Right atrium auricular region (tissue), 2 donors: ENCODE data around the gene MCU. TPM values are rescaled to one million over a fixed set of nuclear protein-coding genes. Genes with fewer than 3 reads are reported as not detected.
A peak's percentile ranks its signal among the peaks of the same experiment; 100 is the strongest.

Source experiments
- DNase-seq: peaks from one replicate; pipeline ENCODE4 v3.0.0-alpha.2; 2019; ENCODE audit warnings: low spot score
- H3K27ac ChIP-seq, 2 donors: fragments of 200-600 bp; sonication (generic); 1 replicate in 1 of 2; 2 replicates in 1 of 2; pipeline ENCODE4 v1.5.1; 2016 to 2019
- H3K27me3 ChIP-seq, 2 donors: fragments of 200-600 bp; sonication (generic); one replicate each; pipeline versions ENCODE4 v1.5.1 to v1.6.0; 2017 to 2019
- H3K36me3 ChIP-seq: fragments of 200-600 bp; sonication (generic); one replicate; pipeline ENCODE4 v1.5.1; 2016
- H3K4me1 ChIP-seq, 2 donors: fragments of 200-600 bp; sonication (generic); one replicate each; pipeline versions ENCODE4 v1.5.1 to v1.6.0; 2017 to 2019
- H3K4me3 ChIP-seq, 2 donors: fragments of 200-600 bp; sonication (generic); 1 replicate in 1 of 2; 2 replicates in 1 of 2; pipeline ENCODE4 v1.5.1; 2017 to 2019; ENCODE audit warnings: mild to moderate bottlenecking in 1 of 2, moderate library complexity in 1 of 2
- H3K9me3 ChIP-seq, 2 donors: fragments of 200-600 bp; sonication (generic); one replicate each; pipeline ENCODE4 v1.5.1; 2019
- total RNA-seq, 2 donors: library from RNA; depleted of rRNA; stranded (reverse); fragments of >200 nt; gene quantifications; one replicate each; pipeline ENCODE4 v1.1.0, GENCODE V29; 2016
- TF ChIP-seq, protein P1 (sequence below), 2 donors: fragments of 200-600 bp; sonication (generic); IDR thresholded peaks; one replicate each; pipeline ENCODE4 v1.5.1; 2019; ENCODE audit warnings: antibody characterized with exemption in 2 of 2

The MCU gene
- total RNA-seq, 2 donors from 2014 or later: 12.4 to 14.2 TPM

GRCh38 chr10:72830625-72831024, 138.7 kb downstream of the MCU start:
- H3K4me1 ChIP-seq: peaks cover 0 to 8% of the 10 kb centered on the region in 2 donors
- no peak overlapping the region for H3K27ac ChIP-seq
- DNase-seq: no peak
- no peaks in the 10 kb centered on the region for H3K36me3 ChIP-seq
- TF ChIP-seq, protein P1, sequence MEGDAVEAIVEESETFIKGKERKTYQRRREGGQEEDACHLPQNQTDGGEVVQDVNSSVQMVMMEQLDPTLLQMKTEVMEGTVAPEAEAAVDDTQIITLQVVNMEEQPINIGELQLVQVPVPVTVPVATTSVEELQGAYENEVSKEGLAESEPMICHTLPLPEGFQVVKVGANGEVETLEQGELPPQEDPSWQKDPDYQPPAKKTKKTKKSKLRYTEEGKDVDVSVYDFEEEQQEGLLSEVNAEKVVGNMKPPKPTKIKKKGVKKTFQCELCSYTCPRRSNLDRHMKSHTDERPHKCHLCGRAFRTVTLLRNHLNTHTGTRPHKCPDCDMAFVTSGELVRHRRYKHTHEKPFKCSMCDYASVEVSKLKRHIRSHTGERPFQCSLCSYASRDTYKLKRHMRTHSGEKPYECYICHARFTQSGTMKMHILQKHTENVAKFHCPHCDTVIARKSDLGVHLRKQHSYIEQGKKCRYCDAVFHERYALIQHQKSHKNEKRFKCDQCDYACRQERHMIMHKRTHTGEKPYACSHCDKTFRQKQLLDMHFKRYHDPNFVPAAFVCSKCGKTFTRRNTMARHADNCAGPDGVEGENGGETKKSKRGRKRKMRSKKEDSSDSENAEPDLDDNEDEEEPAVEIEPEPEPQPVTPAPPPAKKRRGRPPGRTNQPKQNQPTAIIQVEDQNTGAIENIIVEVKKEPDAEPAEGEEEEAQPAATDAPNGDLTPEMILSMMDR (IDR thresholded peaks at IDR 0.05): no peak
- H3K27me3 ChIP-seq: no peaks in the 10 kb centered on the region
- H3K4me3 ChIP-seq: no peak overlapping the region
- H3K9me3 ChIP-seq: no peaks in the 10 kb centered on the region

DNA sequence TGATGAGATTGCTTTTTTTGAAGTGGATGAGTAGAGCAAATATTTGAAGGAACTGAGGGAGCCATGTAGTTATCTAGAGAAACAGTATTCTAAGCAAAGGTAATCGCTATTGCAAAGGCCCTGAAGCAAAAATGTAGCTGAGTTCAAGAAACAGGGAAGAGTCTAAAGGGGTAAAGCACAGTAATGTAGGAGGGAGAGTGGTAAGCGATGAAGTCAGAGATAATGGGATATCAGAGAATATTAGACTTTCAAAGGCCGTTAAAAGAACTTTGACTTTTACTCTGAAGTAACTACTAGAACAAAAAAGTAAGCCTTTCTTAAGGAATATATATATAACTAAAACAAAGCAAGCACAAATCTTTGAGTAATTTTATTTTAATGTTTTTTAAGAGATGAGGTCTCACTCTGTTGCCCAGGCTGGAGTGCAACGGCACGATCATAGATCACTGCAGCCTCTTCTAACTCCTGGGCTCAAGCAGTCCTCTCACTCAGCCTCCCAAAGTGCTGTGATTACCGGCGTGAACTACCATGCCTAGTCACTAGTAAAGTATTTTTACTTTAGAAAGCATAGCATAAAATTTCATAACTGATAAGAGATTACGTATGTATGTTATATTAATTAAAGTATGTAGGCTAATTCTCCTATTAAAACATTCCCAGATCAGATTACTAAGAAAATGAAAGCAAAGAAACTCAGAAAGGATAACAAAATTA, 139.9 kb downstream of the MCU start:
- Histone ChIP-seq H3K9me3 (no peaks in the 10 kb centered on the region), H3K36me3 (no peaks in the 10 kb centered on the region), H3K27me3 (no peaks in the 10 kb centered on the region), H3K27ac (peak overlapping the region in 1 of 2 donors; percentile 20), H3K4me1 (peaks cover 0 to 8% of the 10 kb centered on the region in 2 donors), H3K4me3 (peak overlapping the region in 1 of 2 donors; percentile 9)
- DNase-seq: no peak
- TF ChIP-seq, protein P1 (IDR thresholded peaks at IDR 0.05): no peak

DNA sequence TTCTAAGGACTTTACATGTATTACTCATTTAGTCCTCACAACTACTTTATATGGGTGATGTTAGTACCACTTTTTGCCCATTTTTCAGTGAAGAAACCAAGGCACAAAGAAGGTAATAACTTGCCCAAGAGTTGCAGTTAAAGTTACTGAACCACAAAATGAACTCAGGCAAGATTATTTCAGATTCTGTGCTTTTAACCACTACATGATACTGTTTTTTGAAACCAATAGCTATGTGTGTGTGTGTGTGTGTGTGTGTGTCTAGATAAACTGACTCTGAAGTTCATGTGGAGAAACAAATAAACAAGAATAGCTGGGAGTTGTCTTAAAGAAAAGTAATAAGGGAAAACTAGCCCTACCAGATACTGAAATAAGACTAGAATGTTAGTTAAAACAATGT, 140.8 kb downstream of the MCU start:
- TF ChIP-seq, protein P1 (IDR thresholded peaks at IDR 0.05): no peak
- no peak overlapping the region for H3K27ac ChIP-seq
- H3K4me3 ChIP-seq: no peak overlapping the region
- no peak for DNase-seq
- H3K36me3 ChIP-seq: no peaks in the 10 kb centered on the region
- no peaks in the 10 kb centered on the region for H3K27me3 ChIP-seq
- H3K9me3 ChIP-seq: no peaks in the 10 kb centered on the region
- peaks cover 0 to 8% of the 10 kb centered on the region in 2 donors for H3K4me1 ChIP-seq

DNA sequence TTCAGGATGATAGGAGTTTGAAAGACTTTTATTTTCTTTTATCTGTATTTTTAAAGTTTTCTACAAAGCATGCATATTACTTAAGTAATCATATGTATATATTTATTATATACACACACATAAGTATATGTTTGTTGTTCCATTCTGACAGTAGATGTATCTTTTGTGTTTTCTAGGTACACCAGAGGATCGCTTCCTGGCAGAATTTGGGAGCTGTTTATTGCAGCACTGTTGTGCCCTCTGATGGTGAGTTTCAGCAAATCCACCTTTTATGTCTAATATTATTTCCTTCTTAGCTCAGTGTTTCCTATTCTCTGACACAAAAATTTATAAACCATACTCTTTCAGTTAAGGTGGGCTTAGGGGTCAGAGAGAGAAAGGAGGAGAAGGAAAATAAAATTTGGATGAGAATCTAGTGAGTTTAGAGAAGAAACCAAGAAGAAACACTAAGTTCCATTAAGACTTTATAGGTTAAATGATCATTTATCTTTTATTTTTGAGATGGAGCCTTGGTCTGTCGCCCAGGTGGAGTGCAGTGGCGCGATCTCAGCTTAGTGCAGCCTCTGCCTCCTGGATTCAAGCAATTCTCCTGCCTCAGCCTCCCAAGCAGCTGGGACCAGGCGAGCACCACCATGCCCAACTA, 142.4 kb downstream of the MCU start:
- Histone ChIP-seq H3K4me1 (peaks cover 0 to 8% of the 10 kb centered on the region in 2 donors), H3K27me3 (no peaks in the 10 kb centered on the region), H3K36me3 (no peaks in the 10 kb centered on the region), H3K9me3 (no peaks in the 10 kb centered on the region), H3K4me3 (no peak overlapping the region), H3K27ac (no peak overlapping the region)
- DNase-seq: no peak
- TF ChIP-seq, protein P1 (IDR thresholded peaks at IDR 0.05): peak; percentile 62 to 76

DNA sequence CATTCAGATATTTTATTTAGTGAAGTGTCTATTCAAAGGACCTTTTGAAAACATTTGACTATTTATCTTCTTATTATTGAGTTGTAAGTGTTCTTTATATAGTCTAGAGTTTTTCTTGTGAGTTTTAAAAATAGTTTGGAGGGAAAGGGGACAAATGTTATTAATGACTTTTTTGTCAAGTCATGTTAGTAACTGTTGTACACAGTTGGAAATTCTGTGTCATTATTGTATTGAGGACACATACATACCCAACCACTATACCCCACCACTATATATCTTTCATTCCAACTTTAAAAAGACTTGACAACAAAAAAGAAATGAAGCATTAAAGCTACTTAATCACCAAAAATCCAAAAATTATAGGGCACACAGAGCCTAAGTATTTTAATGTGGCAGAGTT, 148.4 kb downstream of the MCU start:
- Histone ChIP-seq H3K4me1 (no peaks in the 10 kb centered on the region), H3K27me3 (no peaks in the 10 kb centered on the region), H3K27ac (no peak overlapping the region), H3K9me3 (no peaks in the 10 kb centered on the region), H3K4me3 (no peak overlapping the region), H3K36me3 (no peaks in the 10 kb centered on the region)
- TF ChIP-seq, protein P1 (IDR thresholded peaks at IDR 0.05): no peak
- DNase-seq: no peak
